ENCODE results near the gene PRG2.

PRG2 gene

DNA sequence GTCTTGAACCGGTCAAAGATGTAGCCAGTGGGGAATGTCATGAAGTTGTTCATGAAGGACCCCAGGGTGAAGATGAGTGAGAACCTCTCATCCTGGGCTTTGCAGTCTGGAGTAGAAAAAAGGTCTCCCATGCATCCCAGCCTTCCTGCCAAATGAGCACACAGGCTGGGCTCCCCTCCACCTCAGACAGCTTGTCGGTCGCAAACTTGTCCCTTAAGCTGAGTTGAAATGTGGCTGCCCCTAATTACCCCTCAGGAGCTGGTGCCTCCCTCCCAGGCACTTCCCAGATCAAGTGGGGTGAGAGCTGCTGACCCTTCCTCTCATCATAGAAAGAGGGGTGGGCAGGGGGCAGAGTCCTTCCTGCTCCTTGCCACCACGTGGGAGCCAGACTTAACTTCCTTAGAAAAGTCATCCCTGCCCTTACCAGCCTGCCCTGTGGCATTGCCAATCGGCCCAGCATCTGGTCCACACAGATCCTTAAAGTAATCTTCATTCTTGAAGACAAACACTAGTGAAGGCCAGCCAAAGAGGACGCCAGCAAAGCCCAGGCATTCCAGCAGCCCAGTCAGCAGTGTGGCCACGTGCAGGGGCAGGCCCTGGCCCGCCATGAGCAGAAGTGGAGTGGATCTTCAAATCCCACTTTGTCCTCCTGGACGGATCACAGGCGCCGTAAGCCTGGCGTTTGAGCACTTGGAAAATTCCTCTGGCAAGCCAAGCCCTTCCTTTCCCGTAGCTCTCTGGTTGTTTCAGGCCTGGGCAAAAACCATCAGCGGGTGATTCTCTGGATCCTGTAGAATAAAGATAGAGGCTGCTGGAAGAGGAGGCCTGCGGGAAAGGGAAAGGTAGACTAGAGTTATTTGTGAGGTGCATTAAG, 35.4 kb upstream of the PRG2 start:
- Mint-ChIP-seq H3K9me3 (ENCODE audit: low read depth) (no peaks in the 10 kb centered on the region), H3K4me3 (peak overlapping the region; percentile 95), H3K36me3 (peaks cover 27% of the 10 kb centered on the region), H3K27me3 (no peaks in the 10 kb centered on the region), H3K27ac (peak overlapping the region; percentile 96), H3K4me1 (ENCODE audit: low read depth) (peaks cover 43% of the 10 kb centered on the region)

DNA sequence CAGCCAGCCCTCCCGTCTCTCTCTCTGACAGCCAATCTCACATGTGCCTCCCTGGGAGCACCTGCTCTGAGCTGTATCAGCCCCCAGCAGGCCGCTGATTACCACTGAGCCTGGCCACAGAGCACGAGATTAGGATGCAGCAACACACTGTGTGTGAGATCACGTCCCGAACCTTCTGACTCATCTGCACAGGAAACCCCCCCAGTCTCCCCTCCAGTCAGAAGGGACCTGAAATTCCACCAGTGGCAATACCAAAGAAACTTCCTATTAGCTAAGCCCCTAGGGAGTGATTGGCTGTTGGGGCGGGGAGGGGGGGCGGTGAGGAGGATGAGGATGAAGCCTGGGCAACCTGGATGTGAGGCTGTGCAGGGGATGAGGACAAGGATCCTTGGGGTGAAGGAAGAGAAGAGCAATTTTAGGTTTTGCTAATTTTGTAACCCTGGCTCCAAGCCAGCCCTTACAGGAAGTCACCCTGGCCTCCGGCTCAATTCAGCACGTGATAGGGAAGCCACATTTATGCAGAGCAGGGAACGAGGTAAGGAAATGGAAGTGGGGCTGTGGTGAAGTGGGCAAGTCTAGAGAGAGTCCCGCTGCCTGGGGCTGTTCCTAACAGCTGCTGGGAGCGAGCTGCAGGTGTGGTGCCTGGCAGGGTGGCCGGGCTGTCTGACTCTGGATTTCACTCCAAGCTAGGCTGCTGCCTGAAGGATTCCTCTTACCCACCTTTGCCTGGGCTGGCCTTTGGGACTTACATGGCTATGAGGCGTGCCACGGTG, 34.5 kb upstream of the PRG2 start:
- peaks cover 43% of the 10 kb centered on the region for H3K4me1 Mint-ChIP-seq (ENCODE audit: low read depth)
- H3K27ac Mint-ChIP-seq, result peak overlapping the region; percentile 96
- peaks cover 31% of the 10 kb centered on the region for H3K36me3 Mint-ChIP-seq

DNA sequence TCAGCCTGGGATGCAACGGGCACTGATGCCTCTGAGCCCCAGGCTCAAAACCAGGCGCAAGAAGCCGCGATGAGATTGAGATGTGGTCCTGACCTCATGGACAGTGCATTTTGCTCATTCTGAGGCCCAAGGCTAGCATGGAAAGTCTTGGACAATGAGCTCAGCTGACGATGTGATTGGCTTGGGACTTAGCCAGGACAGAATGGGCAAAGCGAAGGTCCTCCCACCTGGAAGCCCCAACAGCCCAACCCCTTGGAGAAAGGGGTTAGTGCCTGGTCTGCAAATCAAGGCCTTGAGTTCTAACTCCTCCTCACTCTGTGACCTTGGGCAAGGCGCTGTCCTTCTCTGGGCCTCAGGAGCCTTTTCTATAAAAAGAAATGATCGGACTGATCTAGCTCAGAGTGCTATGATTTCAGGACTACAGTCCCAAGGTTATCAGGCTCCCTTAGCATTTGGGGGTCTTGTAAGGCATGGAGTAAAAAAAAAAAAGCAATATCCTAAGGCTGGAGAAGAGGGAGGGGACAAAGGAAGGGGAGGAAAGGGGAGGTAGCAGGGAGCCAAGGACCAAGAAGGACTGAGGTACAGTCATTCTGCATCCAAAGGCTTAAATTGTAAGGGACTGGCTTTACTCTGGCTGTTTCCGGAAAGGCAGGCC, 33.8 kb upstream of the PRG2 start:
- no peaks in the 10 kb centered on the region for H3K9me3 Mint-ChIP-seq (ENCODE audit: low read depth)
- peak overlapping the region; percentile 95 for H3K4me3 Mint-ChIP-seq
- peak overlapping the region; percentile 96 for H3K27ac Mint-ChIP-seq
- H3K36me3 Mint-ChIP-seq, result peaks cover 31% of the 10 kb centered on the region
- peaks cover 43% of the 10 kb centered on the region for H3K4me1 Mint-ChIP-seq (ENCODE audit: low read depth)
- no peaks in the 10 kb centered on the region for H3K27me3 Mint-ChIP-seq

More for the DNA sequence above, 34.5 kb upstream of the PRG2 start:
- Mint-ChIP-seq H3K27me3 (no peaks in the 10 kb centered on the region), H3K4me3 (peak overlapping the region; percentile 95), H3K9me3 (ENCODE audit: low read depth) (no peaks in the 10 kb centered on the region)

DNA sequence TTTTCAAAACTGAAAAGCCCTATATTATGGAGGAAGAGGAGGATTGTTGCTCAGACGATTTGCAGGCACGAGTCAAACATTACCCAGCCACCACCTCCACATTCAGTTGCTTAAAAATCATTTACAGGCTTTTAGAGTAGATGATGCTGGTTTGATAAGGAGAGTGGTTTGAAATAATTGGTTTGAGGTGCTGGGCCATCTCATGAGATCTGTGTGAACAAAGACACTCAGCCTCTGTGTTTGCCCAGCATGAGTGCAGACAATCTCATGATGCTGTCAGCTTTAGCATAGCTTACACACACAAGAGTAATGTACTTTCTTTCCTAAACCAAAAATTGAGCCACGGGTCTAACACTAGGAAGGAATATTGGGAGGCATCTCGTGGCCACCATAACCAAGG, 32.2 kb upstream of the PRG2 start:
- Mint-ChIP-seq H3K36me3 (peaks cover 31% of the 10 kb centered on the region), H3K4me1 (ENCODE audit: low read depth) (peaks cover 44% of the 10 kb centered on the region), H3K27me3 (no peaks in the 10 kb centered on the region), H3K27ac (peak overlapping the region; percentile 96), H3K9me3 (ENCODE audit: low read depth) (no peaks in the 10 kb centered on the region), H3K4me3 (peak overlapping the region; percentile 95)

DNA sequence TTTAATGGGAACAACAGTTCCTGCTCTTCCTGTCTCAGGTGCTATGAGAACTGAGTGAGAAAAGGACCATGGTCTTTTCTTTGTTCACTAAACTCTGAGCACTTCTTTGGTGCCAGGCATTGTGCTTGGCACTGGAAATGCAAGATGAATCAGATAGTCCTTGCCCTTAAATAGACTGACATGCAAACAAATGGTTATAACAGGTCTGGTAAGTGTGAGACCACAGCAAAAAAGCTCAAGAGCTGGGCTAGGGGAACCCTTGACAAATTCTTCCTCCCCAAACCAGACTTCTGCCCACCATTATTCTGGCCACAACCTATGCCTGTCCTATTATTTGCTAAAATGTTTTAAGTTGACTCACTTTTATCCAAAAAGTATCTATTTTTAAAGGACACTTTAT, 31.4 kb upstream of the PRG2 start:
- H3K27me3 Mint-ChIP-seq, result no peaks in the 10 kb centered on the region
- H3K36me3 Mint-ChIP-seq, result peaks cover 31% of the 10 kb centered on the region
- peaks cover 37% of the 10 kb centered on the region for H3K4me1 Mint-ChIP-seq (ENCODE audit: low read depth)
- H3K4me3 Mint-ChIP-seq, result peak overlapping the region; percentile 95
- H3K9me3 Mint-ChIP-seq (ENCODE audit: low read depth), result no peaks in the 10 kb centered on the region
- H3K27ac Mint-ChIP-seq, result no peak overlapping the region

DNA sequence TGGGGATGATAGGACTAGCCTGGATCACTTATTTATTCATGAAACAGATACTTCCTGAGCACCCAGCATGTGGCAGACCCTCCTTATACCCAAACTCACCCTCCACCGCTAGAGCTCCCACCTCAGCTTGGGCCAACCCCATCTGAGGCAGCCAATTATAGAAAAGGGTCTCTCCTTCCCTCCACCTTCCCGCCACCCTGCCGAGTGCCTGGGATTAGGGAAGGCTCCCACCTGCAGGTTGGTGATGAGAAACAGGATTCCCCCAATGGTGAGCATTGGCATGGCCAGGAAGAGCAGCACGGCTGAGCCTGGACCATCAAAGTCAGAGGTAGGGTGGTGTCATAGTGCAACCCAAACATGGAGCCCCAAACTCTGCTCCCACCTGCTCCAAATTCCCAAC, 30.6 kb upstream of the PRG2 start:
- peaks cover 28% of the 10 kb centered on the region for H3K36me3 Mint-ChIP-seq
- no peak overlapping the region for H3K27ac Mint-ChIP-seq
- H3K9me3 Mint-ChIP-seq (ENCODE audit: low read depth), result no peaks in the 10 kb centered on the region
- H3K4me1 Mint-ChIP-seq (ENCODE audit: low read depth), result peaks cover 32% of the 10 kb centered on the region
- no peak overlapping the region for H3K4me3 Mint-ChIP-seq
- no peaks in the 10 kb centered on the region for H3K27me3 Mint-ChIP-seq

DNA sequence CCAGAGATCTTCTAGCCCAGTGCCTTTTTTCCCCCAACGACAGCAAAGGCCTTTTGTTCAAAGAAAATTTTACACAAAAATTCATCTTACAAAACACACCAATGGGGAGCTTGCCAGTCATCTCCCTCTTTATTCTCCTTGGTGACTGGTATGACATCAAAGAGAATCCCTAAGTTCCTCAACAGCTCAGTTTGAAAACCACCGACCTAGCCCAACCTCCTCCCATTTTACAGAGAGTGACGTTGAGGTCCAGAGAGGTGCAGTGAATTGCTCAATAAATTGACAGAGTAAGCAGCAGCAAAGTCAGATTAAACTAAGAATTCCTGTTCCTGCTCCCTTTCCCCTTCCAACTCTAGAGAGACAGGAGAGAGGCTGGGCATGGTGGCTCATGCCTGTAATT, 28.7 kb upstream of the PRG2 start:
- no peaks in the 10 kb centered on the region for H3K27me3 Mint-ChIP-seq
- H3K27ac Mint-ChIP-seq, result no peak overlapping the region
- H3K4me1 Mint-ChIP-seq (ENCODE audit: low read depth), result peaks cover 22% of the 10 kb centered on the region
- no peaks in the 10 kb centered on the region for H3K9me3 Mint-ChIP-seq (ENCODE audit: low read depth)
- H3K36me3 Mint-ChIP-seq, result peaks cover 24% of the 10 kb centered on the region
- no peak overlapping the region for H3K4me3 Mint-ChIP-seq

DNA sequence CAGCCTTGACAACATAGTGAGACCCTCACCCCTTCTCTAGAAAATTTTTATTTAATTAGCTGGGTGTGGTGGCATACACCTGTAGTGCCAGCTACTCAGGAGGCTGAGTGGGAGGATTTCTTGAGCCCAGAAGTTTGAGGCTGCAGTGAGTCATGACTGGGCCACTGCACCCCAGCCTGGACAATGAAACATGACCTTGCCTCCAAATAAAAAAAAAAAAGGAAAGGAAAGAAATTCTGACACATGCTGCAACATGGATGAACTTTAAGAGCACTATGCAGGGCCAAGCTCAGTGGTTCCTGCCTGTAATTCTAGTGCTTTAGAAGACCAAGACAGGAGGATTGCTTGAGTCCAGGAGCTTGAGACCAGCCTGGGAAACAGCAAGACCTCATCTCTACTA, 27.7 kb upstream of the PRG2 start:
- Mint-ChIP-seq H3K9me3 (ENCODE audit: low read depth) (no peaks in the 10 kb centered on the region), H3K36me3 (peaks cover 28% of the 10 kb centered on the region), H3K4me3 (no peak overlapping the region), H3K4me1 (ENCODE audit: low read depth) (peaks cover 26% of the 10 kb centered on the region), H3K27me3 (no peaks in the 10 kb centered on the region), H3K27ac (no peak overlapping the region)

DNA sequence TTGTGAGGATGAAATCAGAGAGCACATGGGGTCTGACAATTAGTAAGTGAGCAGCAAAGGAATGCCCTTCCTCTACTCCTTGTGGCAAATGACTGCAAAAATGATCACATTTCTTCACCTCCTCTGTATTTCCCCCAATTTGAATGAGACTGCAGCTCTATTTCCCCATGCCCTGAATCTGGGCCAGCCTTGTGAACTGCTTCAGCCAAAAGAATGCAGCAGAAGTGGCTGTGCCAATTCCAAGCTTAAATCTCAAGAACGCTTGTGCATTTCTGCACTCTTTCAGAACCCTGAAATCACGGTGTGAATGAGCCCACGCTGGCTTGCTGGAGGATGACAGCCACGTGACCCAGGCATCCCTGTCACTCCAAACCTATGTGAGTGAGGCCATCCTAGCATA, 26.6 kb upstream of the PRG2 start:
- Mint-ChIP-seq H3K9me3 (ENCODE audit: low read depth) (no peaks in the 10 kb centered on the region), H3K27ac (no peak overlapping the region), H3K4me3 (no peak overlapping the region), H3K27me3 (no peaks in the 10 kb centered on the region), H3K4me1 (ENCODE audit: low read depth) (peaks cover 18% of the 10 kb centered on the region), H3K36me3 (peaks cover 24% of the 10 kb centered on the region)

DNA sequence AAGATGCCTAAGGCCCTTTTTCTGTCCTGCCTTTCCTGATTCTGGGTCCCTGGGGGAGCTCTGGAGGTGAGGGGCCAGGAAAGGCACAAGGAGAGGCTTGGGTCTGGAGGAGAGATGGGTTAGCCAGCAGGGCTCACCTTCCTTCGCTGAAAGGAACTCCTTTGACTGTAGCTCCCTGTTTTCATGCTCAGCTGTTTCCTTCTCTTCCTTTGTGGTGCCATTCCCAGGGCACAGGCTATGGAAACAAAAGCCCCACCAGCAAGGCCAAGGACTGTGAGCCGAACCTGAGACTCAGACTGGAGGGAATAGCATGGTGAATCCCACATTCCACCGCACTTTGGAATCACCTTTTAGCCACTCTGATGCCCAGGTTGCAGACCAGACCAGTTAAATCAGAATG, 26.0 kb upstream of the PRG2 start:
- Mint-ChIP-seq H3K27me3 (no peaks in the 10 kb centered on the region), H3K4me3 (no peak overlapping the region), H3K4me1 (ENCODE audit: low read depth) (peaks cover 19% of the 10 kb centered on the region), H3K36me3 (peaks cover 23% of the 10 kb centered on the region), H3K27ac (no peak overlapping the region), H3K9me3 (ENCODE audit: low read depth) (no peaks in the 10 kb centered on the region)

DNA sequence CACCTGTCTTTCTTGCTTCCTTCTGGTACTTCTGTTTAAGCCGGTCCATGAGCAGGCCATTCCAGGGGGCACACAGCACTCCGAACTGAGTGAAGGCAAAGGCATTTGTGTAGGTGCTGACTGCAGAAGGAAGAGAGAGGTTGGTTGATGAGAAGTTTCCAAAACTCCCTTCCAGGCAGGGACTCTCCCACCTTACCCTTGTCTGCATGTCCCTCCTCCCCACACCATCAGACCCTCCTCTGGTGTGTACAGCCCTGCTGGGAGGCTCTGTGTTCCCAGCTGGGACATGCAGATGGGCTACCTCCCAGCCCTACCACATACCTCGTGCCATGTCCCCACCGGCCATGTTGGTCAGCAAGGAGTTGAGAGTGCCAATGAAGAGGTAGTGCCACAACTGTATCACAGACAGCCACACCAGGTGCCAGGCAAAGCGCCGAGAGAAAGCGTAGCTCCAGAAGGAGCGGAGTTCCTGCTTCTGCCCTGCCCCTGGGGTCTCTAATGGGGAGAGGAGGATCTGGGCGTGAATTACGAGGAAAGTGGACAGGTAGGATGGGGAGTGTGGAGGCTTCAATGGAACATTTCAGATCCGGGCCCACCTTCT, 24.3 kb upstream of the PRG2 start:
- H3K9me3 Mint-ChIP-seq (ENCODE audit: low read depth), result no peaks in the 10 kb centered on the region
- no peak overlapping the region for H3K27ac Mint-ChIP-seq
- H3K36me3 Mint-ChIP-seq, result peaks cover 24% of the 10 kb centered on the region
- H3K4me3 Mint-ChIP-seq, result no peak overlapping the region
- no peaks in the 10 kb centered on the region for H3K27me3 Mint-ChIP-seq
- peaks cover 24% of the 10 kb centered on the region for H3K4me1 Mint-ChIP-seq (ENCODE audit: low read depth)

DNA sequence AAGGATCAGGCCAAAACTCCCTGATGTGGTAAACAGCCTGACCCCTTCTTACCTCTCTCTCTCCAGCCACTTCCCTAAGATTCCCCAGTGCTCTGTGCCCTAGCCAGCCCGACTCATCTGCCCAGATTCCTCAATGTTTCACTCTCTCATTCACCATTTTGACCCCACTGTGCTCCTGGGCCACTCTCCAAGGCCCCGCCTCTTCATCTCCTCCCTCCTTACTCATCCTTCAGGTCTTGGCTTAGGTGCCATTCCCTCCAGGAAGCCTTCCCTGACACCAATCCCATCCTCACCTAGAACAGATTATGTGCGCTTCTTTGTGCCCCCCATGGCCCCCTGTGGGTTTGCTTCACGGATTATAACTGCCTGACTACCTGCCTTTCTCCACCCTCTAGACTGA, 23.2 kb upstream of the PRG2 start:
- H3K4me3 Mint-ChIP-seq, result peak overlapping the region; percentile 53
- H3K27me3 Mint-ChIP-seq, result no peaks in the 10 kb centered on the region
- H3K4me1 Mint-ChIP-seq (ENCODE audit: low read depth), result peaks cover 21% of the 10 kb centered on the region
- H3K9me3 Mint-ChIP-seq (ENCODE audit: low read depth), result no peaks in the 10 kb centered on the region
- peak overlapping the region; percentile 66 for H3K27ac Mint-ChIP-seq
- H3K36me3 Mint-ChIP-seq, result peaks cover 24% of the 10 kb centered on the region

DNA sequence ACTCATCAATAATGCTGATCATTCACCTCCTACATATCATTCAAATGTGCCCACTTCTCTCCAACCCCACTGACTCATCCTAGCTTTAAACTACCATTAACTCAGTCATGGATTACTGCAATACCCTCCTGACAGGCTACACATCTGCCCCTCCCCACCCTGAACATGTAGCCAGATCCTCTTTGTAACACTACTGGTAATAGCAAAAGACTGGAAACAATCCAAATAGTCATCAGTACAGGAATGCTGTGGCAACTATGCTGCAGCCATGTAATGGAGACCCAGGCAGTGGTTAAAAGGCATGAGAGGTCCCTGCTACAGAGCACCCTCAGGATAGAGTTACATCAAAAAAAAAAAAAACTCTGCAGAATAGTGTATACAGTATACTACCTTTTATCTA, 19.8 kb upstream of the PRG2 start:
- H3K36me3 Mint-ChIP-seq, result peaks cover 41% of the 10 kb centered on the region
- no peak overlapping the region for H3K4me3 Mint-ChIP-seq
- peaks cover 47% of the 10 kb centered on the region for H3K4me1 Mint-ChIP-seq (ENCODE audit: low read depth)
- peak overlapping the region; percentile 59 for H3K27ac Mint-ChIP-seq
- H3K9me3 Mint-ChIP-seq (ENCODE audit: low read depth), result no peaks in the 10 kb centered on the region
- H3K27me3 Mint-ChIP-seq, result no peaks in the 10 kb centered on the region

DNA sequence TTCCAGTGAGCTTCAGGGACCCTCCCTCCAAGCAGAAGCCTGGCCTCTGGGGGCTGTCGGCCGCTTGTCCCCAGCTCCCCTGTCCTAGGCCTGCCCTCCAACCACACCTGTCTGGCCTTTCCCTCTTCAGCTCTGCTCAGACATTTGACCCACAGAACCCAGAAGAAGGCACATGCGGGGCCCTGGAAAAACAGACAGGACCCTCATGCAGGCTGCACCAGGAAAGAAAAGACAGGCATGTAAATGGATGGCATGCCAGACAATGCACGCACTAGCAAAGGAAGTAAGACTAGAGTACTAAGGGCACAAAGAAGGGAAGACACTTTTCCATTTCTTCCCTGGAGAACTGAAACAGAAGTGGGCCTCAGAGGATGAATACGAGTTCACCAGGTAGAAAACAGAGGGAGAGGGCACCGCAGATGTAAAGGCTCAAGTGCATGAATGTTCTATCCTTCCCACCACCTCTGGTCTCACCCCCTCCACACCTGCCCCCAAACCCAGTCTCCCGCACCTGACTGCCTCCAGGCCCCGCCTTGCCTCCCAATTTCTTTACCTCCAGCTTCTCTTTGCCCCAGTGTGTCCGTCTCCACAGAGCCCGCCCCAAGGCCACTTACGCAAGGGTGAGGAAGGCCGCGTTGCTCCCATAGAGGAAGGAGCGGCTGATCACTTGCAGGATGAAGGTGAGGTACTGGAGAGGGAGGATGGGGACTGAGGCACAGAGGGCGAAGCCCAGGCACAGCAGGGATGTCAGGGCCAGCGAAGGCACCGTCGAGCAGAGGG, 19.1 kb upstream of the PRG2 start:
- no peaks in the 10 kb centered on the region for H3K9me3 Mint-ChIP-seq (ENCODE audit: low read depth)
- no peak overlapping the region for H3K4me3 Mint-ChIP-seq
- peaks cover 49% of the 10 kb centered on the region for H3K4me1 Mint-ChIP-seq (ENCODE audit: low read depth)
- H3K27ac Mint-ChIP-seq, result no peak overlapping the region
- H3K27me3 Mint-ChIP-seq, result no peaks in the 10 kb centered on the region
- H3K36me3 Mint-ChIP-seq, result peaks cover 44% of the 10 kb centered on the region

Data from activated naive CD8-positive, alpha-beta T cell (primary cell).